ENCODE data around the gene CNOT1.

GRCh38 chr16:58635502-58635901 is 5.9 kb upstream of the CNOT1 start:
- TF ChIP-seq, protein P1, sequence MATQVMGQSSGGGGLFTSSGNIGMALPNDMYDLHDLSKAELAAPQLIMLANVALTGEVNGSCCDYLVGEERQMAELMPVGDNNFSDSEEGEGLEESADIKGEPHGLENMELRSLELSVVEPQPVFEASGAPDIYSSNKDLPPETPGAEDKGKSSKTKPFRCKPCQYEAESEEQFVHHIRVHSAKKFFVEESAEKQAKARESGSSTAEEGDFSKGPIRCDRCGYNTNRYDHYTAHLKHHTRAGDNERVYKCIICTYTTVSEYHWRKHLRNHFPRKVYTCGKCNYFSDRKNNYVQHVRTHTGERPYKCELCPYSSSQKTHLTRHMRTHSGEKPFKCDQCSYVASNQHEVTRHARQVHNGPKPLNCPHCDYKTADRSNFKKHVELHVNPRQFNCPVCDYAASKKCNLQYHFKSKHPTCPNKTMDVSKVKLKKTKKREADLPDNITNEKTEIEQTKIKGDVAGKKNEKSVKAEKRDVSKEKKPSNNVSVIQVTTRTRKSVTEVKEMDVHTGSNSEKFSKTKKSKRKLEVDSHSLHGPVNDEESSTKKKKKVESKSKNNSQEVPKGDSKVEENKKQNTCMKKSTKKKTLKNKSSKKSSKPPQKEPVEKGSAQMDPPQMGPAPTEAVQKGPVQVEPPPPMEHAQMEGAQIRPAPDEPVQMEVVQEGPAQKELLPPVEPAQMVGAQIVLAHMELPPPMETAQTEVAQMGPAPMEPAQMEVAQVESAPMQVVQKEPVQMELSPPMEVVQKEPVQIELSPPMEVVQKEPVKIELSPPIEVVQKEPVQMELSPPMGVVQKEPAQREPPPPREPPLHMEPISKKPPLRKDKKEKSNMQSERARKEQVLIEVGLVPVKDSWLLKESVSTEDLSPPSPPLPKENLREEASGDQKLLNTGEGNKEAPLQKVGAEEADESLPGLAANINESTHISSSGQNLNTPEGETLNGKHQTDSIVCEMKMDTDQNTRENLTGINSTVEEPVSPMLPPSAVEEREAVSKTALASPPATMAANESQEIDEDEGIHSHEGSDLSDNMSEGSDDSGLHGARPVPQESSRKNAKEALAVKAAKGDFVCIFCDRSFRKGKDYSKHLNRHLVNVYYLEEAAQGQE (IDR thresholded peaks at IDR 0.05; ENCODE audit: insufficient replicate concordance, low read depth), result no peak
- TF ChIP-seq CTCF (IDR thresholded peaks at IDR 0.05; ENCODE audit: insufficient read depth, low read length), result no peak
- TF ChIP-seq SPI1 (IDR thresholded peaks at IDR 0.05; ENCODE audit: borderline replicate concordance, low read depth), result no peak
- TF ChIP-seq POLR2AphosphoS5 (IDR thresholded peaks at IDR 0.05; ENCODE audit: low read depth), result no peak
